KBM-7 (cell line): ENCODE measurements around the gene BCLAF3.

Experiments used
- DNase-seq: peaks from one replicate; pipeline ENCODE4 v3.0.0-alpha.2; 2015
- in situ Hi-C: fragments of 300-500 bp; cut with MboI; formaldehyde crosslinking; loops from 2 replicates; pipeline ENCODE4 v1.14.3; 2020; ENCODE audit warnings: low sequenced_read_pairs, low pct_unique_long_range_greater_than_20kb, mixed read lengths

The BCLAF3 gene

DNA sequence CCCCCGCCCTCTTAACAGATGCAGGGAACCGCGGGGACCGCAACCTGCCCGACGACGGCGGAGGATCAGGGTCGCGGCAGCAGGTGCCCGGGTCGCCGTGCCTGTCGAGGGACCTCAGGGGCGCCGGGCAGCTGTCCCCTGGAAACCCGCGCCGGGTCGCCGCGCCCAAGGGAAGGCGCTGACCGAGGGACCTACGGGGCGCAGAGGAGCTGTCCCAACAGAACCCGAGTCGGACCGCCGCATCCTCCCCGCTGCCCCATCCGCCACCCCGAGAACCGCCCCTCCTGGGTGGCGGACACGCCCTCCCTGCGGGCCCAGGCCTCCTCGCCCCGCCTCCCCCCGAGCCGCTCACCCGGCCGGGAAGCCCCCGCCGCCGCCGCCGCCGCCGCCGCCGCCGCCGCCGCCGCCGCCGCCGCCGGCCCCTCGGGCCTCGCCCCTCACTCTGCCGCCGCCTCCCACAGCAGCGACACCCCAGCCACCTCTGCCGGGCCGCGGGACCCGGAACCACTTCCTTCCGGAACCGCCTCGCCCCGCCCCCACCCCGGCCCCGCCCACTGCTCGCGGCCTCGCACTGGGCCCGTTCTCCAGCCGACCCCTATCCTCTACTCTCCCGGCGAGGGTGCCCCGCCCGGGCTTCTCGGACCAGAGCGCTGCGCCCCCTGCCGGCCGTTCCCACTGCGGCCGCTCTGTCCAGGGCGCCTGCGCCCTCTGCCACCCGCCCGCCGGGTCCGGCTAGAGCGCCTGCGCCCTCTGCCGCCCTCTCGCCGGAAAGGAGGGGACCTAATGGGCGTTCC is at the start of gene BCLAF3:
Gene BCLAF3, minus strand, starts transcription at position 506 of the 794 bp plus-strand sequence. CDS start 20,797 bp downstream, outside the sequence.
- DNase-seq = peak; percentile 95
- in situ Hi-C loops = no loop called here

GRCh38 chrX:20038966-20039365 is 48.1 kb upstream of the BCLAF3 start:
- in situ Hi-C loops = no loop called here
- DNase-seq = no peak

- in situ Hi-C loops = no loop called here
- DNase-seq = no peak
Measured at GRCh38 chrX:20037186-20037585, 46.3 kb upstream of the BCLAF3 start.

DNA sequence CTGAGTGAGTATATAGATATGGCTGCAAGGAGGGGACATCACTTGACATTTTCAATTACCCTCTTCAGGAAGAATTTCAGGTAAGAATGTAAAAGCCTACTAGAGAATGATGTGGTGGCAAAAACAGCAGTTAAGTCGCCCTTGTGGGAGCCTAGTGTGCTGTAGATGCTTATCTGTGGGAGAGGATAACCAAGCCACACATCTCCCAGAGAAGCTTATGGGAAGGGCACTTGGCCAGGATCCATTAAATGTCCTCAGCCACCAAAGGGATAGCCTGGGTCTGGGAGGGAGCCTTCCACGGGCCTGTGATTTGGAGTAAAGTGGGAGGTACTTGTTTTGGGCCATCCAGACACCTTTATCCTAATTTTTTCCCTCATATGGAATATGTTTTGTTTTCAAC is 41.3 kb upstream of the BCLAF3 start:
- DNase-seq = no peak

DNA sequence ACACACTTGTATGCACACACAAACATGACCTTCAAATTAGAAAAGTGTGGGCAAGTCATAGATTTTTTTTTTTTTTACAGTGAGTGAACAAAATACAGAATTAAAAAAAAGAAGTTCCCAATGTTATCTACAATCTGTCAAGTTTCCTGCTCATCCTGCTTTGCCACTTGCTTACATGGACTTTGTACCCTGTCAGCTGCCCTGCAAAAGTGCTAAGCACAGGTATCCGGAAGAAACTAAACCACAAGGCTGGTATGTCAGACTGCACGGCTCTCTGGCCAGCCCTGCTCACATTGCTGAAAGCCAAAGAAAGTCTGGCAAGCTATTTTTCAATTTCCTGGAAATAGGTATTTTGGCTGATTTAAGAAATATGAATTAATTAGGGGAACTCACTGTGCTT is 38.9 kb upstream of the BCLAF3 start:
- peak; percentile 63 for DNase-seq
- in situ Hi-C loops = no loop called here

More for the DNA sequence above, 41.3 kb upstream of the BCLAF3 start:
- in situ Hi-C loops = no loop called here

DNA sequence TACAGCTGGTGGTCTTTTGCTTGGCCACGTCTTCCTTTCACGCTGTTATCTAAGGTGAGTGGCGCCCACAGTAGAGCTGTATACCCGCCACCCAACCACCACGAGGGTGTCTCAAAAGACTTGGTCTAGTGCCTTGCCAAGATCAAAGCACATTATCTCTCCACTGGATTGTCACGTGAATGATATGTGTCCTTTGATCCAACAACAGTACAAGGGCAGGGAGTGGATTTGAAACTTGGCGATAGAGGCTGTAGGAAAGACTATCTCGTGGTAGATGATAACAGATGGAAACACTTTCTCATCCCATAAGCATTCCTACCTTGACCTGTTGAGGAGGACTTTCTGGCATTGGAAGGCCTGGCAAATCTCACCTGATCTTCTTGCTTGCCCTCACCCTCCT is 37.7 kb upstream of the BCLAF3 start:
- in situ Hi-C loops = no loop called here
- no peak for DNase-seq

- no peak for DNase-seq
- in situ Hi-C loops = no loop called here
Measured at GRCh38 chrX:20026278-20026677, 35.4 kb upstream of the BCLAF3 start.

DNA sequence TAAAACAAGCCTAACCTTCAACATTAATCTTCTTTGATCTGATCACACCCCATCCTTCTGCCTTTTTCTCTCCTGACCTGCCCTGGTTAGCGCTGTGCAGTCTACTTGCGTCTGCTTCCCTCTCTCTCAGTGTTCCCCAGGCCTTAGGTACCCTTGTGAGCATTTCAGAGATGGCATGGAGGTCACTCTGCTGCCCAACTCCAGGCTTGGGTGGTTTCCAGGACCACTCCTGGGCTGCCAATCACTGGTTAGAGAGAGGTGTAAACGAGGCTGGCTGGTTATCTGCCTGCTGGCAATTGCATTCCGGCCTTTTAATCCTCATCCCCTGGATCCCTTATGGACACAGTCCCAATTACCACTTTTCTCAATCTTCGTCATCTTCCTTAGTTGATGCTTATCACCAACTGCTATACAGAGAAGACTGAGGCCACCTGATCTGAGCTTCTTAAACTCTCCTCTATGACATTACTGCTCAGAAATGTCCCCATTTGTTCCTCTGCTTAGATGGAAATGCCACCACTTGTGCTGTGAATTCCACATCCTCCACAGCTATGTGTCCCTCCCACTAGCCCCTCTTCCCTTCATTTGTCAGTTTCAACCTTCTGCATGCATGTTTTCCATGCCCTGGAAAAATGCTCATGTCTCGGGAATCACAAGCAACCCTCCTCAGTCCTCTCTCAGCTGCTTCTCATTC is 29.0 kb upstream of the BCLAF3 start:
- no peak for DNase-seq
- in situ Hi-C loops = no loop called here

- no peak for DNase-seq
- in situ Hi-C loops = no loop called here
Measured at GRCh38 chrX:20016616-20016945, 25.7 kb upstream of the BCLAF3 start.

DNA sequence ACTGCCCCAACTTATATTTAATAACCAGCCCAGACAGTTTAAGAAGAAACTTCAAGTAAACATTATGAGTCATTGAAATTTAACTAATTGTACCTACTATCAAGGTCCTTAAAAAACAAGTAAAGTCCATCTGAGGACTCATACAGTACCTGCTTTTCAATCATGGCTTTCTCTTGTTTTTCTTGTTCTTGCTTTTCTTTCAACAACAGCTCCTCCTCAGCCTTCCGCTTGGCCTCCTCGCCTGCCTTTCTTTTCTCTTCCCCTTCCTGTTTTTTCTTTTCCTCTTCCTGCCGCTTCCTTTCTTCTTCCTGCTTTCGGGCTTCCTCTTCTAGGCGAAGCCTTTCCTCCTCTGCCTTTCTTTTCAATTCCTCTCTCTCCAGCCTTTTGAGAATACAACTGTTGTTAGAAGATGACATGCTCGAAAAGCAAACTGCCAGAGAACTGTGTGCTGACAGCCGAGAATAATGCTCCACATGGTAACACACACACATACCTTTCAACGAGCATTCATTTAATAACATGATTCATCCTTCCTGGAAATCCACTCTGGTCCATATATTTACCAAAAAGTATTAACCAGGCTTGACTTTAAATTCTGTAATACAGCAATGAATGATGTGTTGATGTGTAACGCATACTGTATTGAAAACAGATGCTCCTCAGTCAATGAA is 25.2 kb upstream of the BCLAF3 start:
- in situ Hi-C loops = no loop called here
- DNase-seq = no peak

- DNase-seq = no peak
- in situ Hi-C loops = no loop called here
Measured at GRCh38 chrX:20015422-20015821, 24.6 kb upstream of the BCLAF3 start.

- in situ Hi-C loops = no loop called here
- DNase-seq = no peak
Measured at GRCh38 chrX:20011608-20012007, 20.7 kb upstream of the BCLAF3 start.

GRCh38 chrX:20007962-20008622 is 17.2 kb upstream of the BCLAF3 start:
- in situ Hi-C loops = no loop called here
- DNase-seq = no peak

GRCh38 chrX:20005883-20006282 is 15.0 kb upstream of the BCLAF3 start:
- in situ Hi-C loops = no loop called here
- no peak for DNase-seq

DNA sequence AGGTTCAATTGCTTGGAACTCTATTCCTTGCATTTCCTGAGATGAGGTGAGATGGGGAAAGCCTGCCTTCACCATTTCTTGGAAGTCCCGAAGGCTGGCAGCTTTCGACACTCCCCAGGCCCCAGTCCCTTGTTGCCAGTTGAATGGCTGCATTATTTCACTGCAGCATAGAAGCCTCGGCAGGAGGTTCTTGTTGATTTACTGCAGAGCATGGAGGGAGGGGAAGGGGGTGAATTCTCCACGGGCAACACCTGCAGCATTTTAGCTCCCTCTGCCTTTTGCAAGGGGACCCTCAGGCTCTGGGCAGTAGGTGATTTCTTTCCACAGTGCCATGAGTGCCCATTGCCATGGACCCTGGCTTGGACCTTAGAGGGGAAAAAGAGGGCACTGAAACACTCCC is 10.7 kb upstream of the BCLAF3 start:
- in situ Hi-C loops = no loop called here
- no peak for DNase-seq

DNA sequence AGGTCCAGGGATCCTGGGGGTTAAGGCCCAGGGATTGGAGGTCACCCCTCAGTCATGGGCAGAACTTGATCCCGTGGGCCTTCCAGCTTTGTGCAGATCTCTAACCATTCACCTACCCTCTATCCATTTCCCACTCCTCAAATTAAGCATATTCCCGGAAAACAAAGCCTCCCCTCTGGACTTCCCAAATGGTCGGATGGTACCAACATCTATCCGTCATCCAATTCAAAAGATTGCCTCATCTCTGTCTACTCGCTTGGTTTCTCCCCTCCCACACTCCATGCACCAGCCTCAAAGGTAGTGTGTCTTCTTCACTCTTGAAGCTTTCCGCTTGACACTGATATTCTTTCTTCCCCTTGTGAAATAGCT is 473 bp upstream of the BCLAF3 start:
- no peak for DNase-seq
- in situ Hi-C loops = no loop called here

GRCh38 chrX:19990151-19990555 is 708 bp downstream of the BCLAF3 start:
- in situ Hi-C loops = no loop called here
- DNase-seq = no peak

DNA sequence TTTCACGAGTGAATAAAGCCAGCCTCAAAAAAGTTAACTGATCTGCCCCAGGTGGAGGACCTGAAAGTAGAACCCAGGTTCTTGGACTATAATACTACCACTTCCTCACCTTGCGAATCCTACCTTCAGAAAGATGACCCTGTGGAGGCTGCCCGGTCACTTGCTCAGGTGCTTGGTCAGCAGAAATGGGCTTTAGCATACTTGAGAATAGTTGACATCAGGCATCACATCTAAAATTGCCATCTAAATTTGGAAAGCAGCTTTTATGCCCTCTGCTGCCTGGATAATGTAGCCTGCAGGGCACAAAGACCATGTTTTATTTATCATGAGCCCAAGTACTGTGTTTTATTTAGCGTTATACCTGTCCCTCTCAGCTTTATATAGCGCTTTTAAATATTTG is 3.0 kb downstream of the BCLAF3 start:
- no peak for DNase-seq
- in situ Hi-C loops = no loop called here

DNA sequence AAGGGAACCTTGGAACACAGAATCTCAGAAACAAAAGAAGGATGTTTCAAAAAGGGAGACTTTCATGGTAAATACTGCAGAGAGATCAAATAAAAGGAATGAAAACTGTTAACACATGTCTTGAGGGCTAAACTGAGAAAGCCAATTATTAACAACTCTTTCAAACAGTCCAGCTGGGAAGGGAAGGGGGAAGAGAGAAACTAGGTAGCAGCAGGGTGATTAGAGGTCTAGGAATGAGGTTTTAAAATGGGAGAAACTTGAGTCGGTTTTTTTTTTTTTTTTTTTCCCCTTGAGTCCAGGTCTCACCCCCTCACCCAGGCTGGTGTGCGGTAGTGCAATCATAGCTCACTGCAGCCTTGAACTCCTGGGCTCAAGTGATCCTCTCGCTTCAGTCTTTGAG is 4.3 kb downstream of the BCLAF3 start:
- DNase-seq = no peak
- in situ Hi-C loops = no loop called here

DNA sequence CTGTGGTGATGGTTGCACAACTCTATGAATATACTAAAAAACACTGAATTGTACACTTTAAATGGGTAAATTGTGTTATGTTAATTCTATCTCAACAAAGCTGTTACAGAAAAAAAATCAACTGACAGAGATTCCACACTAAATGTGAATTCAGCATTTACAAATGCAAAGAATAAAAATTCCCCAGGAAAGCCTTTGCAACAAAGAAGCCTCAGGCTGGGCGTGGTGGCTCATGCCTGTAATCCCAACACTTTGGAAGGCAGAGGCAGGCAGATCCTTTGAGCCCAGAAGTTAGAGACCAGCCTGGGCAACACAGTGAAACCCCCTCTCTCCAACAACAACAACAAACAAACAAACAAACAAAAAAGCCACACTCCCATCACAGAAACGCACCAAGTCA is 8.9 kb downstream of the BCLAF3 start:
- no peak for DNase-seq
- in situ Hi-C loops = no loop called here
